K562 (cell line): ENCODE results near the gene FIS1. TPM values are rescaled to one million over a fixed set of nuclear protein-coding genes. Genes with fewer than 3 reads are reported as not detected.

ENCODE experiments used
- CHD7 ChIP-seq: fragments of 200-600 bp; sonication (generic); IDR thresholded peaks from one replicate; pipeline ENCODE4 v1.6.1; 2012; ENCODE audit warnings: mild to moderate bottlenecking, low read depth, low read length, inconsistent platforms
- FOS ChIP-seq: IDR thresholded peaks from 3 replicates; pipeline ENCODE4 v1.6.1; 2011; ENCODE audit not compliant: insufficient read length; ENCODE audit errors: extremely low read depth
- HCFC1 ChIP-seq: IDR thresholded peaks from 2 replicates; pipeline ENCODE4 v1.6.1; 2012; ENCODE audit warnings: low read depth, low read length, improper control_type of control experiment
- HDAC6 ChIP-seq: IDR thresholded peaks from 2 replicates; pipeline ENCODE4 v1.6.1; 2012; ENCODE audit warnings: low read depth, mild to moderate bottlenecking, control low read depth, inconsistent platforms, low read length, moderate library complexity
- MTA1 ChIP-seq: fragments of 450-650 bp; IDR thresholded peaks from 2 replicates; pipeline ENCODE4 v1.6.1; 2017; ENCODE audit warnings: borderline replicate concordance
- MXD1 ChIP-seq: fragments of 250-450 bp; sonication (Bioruptor Pico); IDR thresholded peaks from 2 replicates; pipeline ENCODE4 v1.8.0; 2021; ENCODE audit warnings: borderline replicate concordance, mild to moderate bottlenecking, moderate library complexity; ENCODE audit not compliant: poor library complexity, severe bottlenecking
- OTX1 ChIP-seq: fragments of 450-650 bp; formaldehyde crosslinking; IDR thresholded peaks from 2 replicates; pipeline ENCODE4 v1.4.0; 2022; ENCODE audit warnings: mild to moderate bottlenecking
- PHF21A ChIP-seq: fragments of 450-650 bp; IDR thresholded peaks from 2 replicates; pipeline ENCODE4 v1.6.1; 2017; ENCODE audit warnings: low read depth, borderline replicate concordance
- POLR2G ChIP-seq: fragments of 200-400 bp; formaldehyde crosslinking; IDR thresholded peaks from 2 replicates; pipeline ENCODE4 v1.6.1; 2017; ENCODE audit warnings: low read depth, mild to moderate bottlenecking, antibody characterized with exemption, low read length, moderate library complexity
- RBM34 ChIP-seq: fragments of 200-400 bp; formaldehyde crosslinking; IDR thresholded peaks from 2 replicates; pipeline ENCODE4 v1.6.1; 2018; ENCODE audit warnings: low read length, borderline replicate concordance; ENCODE audit not compliant: insufficient read depth
- SPI1 ChIP-seq: IDR thresholded peaks from 2 replicates; pipeline ENCODE4 v1.6.1; 2011; ENCODE audit warnings: low read depth, low read length, control low read depth, borderline replicate concordance
- STAT5A ChIP-seq: IDR thresholded peaks from 2 replicates; pipeline ENCODE4 v1.6.1; 2012; ENCODE audit warnings: low read length, inconsistent platforms, borderline replicate concordance
- ZKSCAN1 ChIP-seq: fragments of 150-350 bp; IDR thresholded peaks from 2 replicates; pipeline ENCODE4 v1.6.1; 2016; ENCODE audit warnings: low read depth, low read length
- ZNF263 ChIP-seq: sonication (generic); formaldehyde crosslinking; IDR thresholded peaks from 2 replicates; pipeline ENCODE4 v1.8.0; 2022; ENCODE audit warnings: mild to moderate bottlenecking, missing genetic modification reagents, borderline replicate concordance
- ZNF584 ChIP-seq: fragments of 200-800 bp; sonication (Bioruptor generic); IDR thresholded peaks from 2 replicates; pipeline ENCODE4 v1.6.1; 2016; ENCODE audit warnings: low read depth, mild to moderate bottlenecking, missing genetic modification characterization, missing compliant biosample characterization
- polyA plus RNA-seq, 8 experiments: library from polyadenylated mRNA; depleted of rRNA in 4 of 8; stranded (reverse) in 5 of 8; unstranded in 3 of 8; fragments of >200 nt; fragmentation: Nextera tagmentation in 2 of 8; fragmentation: Illumina TruSeq in 1 of 8; extraction: Ambion mirVana in 2 of 8; extraction: Trizol in 1 of 8; gene quantifications; 2 replicates each; pipeline versions ENCODE4 v1.2.1 to v1.2.3, GENCODE V29; 2011 to 2014; ENCODE audit warnings: inconsistent platforms in 1 of 8, missing spikeins in 1 of 8
- total RNA-seq, 7 experiments: library from RNA; depleted of rRNA in 6 of 7; stranded (reverse); fragments of >200 nt in 6 of 7; fragmentation: Illumina TruSeq in 2 of 7; extraction: Trizol in 2 of 7; gene quantifications; 2 replicates each; pipeline versions ENCODE4 v1.2.1 to v1.2.3, GENCODE V29; 2011 to 2021; ENCODE audit warnings: low replicate concordance in 1 of 7
- TF ChIP-seq, protein P1 (sequence below): fragments of 250-450 bp; sonication (Bioruptor Pico); IDR thresholded peaks from 2 replicates; pipeline ENCODE4 v1.8.0; 2022; ENCODE audit warnings: moderate library complexity, mild to moderate bottlenecking, inconsistent platforms

The FIS1 gene
- total and polyA plus RNA-seq, 9 of the 15 experiments (the other 6 are each of a cell fraction or from before 2014, with no cell fraction given), result 86.0 to 257 (median 144) TPM

GRCh38 chr7:101240226-101241014, 4.5 kb downstream of the FIS1 start (continued):
- TF ChIP-seq ZNF584 (CRISPR knock-in tag) (no peak), STAT5A (no peak), OTX1 (no peak), HCFC1 (no peak), CHD7 (no peak), FOS (no peak), RBM34 (no peak), POLR2G (no peak; the same call in 1 of the 2 replicates), MXD1 (CRISPR knock-in tag) (no peak), HDAC6 (no peak), ZNF263 (CRISPR knock-in tag) (peak; percentile 89), SPI1 (no peak), ZKSCAN1 (no peak), PHF21A (peak; percentile 56; the same call in 1 of the 2 replicates), MTA1 (no peak)
- TF ChIP-seq, protein P1, sequence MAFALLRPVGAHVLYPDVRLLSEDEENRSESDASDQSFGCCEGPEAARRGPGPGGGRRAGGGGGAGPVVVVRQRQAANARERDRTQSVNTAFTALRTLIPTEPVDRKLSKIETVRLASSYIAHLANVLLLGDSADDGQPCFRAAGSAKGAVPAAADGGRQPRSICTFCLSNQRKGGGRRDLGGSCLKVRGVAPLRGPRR (CRISPR knock-in tag), result no peak
